Fibroblast of mammary gland (primary cell): ENCODE results near the gene SLC22A23.
"Not testable (repeated sequence)": the region's sequence is repeated elsewhere in the genome, so short reads cannot be mapped to it uniquely, and the experiment has no call there.

Source experiments
- DNase-seq: peaks from one replicate; pipeline ENCODE4 v3.0.0-alpha.2; 2010; ENCODE audit warnings: low read depth
- H3K4me3 ChIP-seq: 2 replicates; pipeline ENCODE4 v1.5.1; 2011; ENCODE audit warnings: low read depth, mild to moderate bottlenecking, low read length, moderate library complexity; ENCODE audit not compliant: control insufficient read depth
- TF ChIP-seq, protein P1 (sequence below): conservative IDR thresholded peaks from 2 replicates; pipeline ENCODE4 v1.5.1; 2011; ENCODE audit warnings: low read depth, low read length, inconsistent platforms; ENCODE audit not compliant: control insufficient read depth, insufficient read depth

Gene SLC22A23

DNA sequence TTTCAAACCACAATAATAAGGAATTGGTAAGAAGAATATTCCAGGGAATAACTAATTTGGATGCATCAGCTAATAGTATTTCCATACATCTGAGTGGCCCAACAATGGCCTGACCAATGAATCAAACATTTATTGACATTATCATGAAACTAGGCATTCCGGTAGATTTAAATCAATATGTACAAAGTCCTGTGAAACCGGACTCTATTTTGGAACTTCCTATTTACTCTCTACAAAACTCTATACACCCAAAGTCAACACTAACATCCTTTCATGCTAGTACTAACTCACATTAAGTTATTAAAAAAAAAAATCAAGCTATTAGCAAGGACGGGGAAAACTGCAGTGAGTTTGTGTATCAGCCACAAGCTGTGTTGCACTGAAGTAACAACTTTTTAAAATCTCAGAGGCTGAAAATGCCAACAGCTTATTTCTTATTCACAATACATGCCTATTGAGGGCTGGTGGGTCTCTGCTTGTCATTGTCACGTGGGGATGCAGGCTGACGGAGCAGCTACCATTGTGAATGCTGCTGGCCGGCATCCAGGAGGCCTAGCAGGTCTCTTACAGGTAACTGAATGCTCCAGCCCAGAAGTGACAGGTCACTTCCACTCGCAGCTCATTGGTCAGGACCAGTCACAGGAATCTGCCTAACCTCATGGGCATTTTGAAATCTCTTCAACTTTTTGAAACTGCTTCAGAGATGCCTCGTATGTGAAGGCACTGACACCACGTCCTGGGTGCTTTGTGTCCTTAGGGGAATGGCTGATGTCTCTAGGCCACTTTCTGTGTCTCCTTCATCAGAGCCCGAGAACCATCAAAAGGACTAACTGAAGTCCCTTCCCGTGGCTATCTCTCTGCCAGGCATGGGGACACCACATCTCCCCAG, 76.3 kb downstream of the SLC22A23 start:
- DNase-seq, result no peak
- H3K4me3 ChIP-seq, result no peak overlapping the region
- TF ChIP-seq, protein P1, sequence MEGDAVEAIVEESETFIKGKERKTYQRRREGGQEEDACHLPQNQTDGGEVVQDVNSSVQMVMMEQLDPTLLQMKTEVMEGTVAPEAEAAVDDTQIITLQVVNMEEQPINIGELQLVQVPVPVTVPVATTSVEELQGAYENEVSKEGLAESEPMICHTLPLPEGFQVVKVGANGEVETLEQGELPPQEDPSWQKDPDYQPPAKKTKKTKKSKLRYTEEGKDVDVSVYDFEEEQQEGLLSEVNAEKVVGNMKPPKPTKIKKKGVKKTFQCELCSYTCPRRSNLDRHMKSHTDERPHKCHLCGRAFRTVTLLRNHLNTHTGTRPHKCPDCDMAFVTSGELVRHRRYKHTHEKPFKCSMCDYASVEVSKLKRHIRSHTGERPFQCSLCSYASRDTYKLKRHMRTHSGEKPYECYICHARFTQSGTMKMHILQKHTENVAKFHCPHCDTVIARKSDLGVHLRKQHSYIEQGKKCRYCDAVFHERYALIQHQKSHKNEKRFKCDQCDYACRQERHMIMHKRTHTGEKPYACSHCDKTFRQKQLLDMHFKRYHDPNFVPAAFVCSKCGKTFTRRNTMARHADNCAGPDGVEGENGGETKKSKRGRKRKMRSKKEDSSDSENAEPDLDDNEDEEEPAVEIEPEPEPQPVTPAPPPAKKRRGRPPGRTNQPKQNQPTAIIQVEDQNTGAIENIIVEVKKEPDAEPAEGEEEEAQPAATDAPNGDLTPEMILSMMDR, result no peak

DNA sequence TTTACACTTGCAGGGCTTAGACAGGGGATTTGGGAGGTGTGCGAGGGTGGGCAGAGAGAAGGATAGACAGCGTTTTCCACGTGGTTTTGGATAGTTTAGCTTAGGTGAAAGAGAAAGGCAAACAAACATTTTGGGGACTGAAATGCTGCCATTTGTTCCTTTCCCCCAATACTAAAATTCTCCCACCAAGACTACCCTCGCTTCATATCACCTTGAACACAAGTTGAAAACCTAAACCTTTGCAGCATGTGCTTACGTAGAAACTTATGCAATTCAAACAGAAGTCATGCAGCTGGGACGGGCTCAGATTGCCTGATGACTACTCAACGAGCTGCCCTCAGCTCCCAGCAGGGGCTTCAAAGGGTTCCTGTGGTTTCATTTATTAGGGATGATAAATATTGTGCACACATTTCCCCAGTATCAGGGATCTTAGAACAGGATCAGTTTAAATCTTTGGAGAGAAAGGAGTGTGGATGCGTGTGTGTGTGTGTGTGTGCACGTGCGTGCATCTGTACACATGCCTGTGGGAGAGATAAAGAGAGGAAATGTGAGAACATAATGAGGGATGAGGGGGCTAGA, 77.3 kb downstream of the SLC22A23 start:
- no peak overlapping the region for H3K4me3 ChIP-seq
- TF ChIP-seq, protein P1, result no peak
- no peak for DNase-seq

DNA sequence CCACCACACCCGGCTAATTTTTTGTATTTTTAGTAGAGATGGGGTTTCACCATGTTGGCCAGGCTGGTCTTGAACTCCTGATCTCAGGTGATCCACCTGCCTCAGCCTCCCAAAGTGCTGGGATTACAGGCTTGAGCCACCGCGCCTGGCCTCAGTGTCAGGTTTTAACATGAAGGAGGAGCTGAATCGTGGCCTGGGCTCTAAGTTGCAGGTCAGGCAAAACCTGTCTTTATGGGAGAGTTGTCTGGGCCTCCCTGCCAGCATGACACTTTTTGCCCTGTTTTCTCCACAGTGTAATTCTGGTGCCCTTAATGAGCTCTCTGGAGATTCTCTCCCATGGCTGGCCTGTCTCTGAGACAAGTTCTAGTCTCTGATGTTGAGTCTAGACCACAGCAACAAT, 78.0 kb downstream of the SLC22A23 start:
- not testable (repeated sequence) for H3K4me3 ChIP-seq, DNase-seq

DNA sequence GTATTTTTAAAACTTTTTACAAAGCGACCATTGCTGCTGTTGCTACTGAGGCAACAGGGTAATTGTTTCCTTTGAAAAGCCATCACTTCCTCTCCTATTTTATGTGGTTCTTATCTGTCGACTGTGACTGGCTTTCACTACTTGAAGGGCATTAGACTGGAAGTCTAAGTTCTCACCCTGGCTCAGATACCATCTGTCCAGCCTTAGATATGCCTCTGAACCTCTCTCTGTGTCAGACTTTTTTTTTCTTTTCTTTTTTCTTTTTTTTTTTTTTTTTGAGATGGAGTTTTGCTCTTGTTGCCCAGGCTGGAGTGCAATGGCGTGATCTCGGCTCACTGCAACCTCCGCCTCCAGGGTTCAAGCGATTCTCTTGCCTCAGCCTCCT, 78.5 kb downstream of the SLC22A23 start:
- H3K4me3 ChIP-seq, DNase-seq: not testable (repeated sequence)

DNA sequence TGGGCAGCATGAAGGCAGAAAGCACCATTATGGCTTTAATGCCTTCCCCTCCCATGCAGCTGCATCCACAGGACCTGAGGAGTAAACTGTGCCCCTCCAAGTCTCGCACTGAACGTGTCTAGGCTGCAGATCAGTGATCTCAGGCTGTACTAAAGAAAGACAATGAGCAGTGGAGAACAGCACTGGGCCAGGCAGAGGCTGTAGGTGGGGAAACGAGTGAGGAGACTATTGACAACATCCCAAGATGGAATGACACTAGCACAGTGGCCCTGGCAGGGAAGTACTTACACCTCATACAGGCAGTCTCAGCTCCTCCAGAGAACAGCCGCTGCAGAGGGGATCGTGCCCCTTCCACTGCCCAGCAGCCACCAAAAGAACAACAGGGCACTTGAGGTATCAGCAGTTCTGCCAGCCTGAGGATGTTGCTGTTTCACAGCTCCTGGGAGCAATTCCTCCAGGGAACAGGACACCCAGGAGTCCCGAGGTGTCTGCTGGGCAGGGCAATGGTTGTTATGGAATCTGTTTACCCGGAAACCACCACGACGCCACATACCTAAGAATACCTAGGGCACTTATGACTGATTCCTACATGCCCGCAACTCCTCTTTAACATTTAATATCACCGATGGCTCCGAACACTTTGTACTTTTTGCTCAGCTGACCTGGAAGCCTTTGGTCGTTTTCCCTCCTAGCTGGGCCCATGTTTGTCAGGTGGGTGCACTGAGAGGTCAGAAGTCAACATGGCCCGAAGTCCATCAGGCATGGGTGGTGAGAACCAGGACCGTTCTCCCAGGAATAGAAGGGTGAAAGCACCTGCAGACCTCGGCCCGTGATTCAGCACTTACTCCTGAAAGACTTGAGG, 79.1 kb downstream of the SLC22A23 start:
- peak; percentile 63 for DNase-seq
- no peak overlapping the region for H3K4me3 ChIP-seq
- TF ChIP-seq, protein P1, result no peak

DNA sequence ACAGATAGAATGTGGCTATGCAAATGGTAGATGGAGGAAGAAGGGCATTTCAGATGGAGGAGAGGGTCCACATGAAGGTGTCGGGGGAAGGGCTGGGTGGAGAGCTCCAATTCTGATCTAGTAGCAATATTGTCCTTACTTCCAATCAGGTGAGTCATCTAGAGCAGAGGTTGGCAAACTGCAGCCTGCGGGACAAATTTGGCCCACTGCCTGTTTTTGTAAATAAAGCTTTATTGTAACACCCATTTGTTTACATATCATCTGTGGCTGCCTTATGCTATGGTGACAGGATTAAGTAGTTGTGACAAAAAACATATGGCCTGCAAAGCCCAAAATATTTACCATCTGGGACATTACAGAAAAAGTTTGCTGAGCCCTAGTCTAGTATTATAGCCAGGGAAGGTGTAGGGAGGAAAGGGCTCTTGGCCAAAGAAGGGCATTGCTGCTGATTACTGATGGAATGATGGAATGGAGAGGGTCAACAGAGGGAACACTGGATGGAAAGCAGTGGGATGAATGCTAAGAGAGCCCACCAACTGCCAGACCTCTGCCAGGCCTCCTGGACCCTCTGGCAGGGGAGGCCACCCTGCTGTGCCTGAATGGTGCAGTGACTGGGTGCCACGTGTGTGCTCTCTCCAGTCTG, 79.8 kb downstream of the SLC22A23 start:
- TF ChIP-seq, protein P1, result no peak
- H3K4me3 ChIP-seq, result no peak overlapping the region
- no peak for DNase-seq

DNA sequence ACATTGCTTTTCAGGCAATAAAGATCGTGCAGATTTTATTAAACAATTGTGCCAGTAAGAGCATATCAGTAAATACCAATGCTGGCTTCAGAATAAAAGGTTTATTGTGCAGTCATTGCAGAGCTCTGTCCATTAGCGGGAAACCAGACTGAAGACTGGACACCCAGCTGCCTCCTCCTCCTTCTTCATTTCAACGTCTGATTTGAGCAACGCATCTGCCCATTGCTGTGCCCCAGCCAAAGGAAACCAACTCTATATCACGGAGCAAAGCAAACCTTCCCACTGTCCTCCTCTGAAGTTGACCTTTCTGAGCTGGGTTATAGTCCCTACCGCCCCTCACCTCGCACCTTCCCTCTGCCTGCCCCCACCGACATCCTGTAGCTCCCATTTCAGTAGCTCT, 80.8 kb downstream of the SLC22A23 start:
- H3K4me3 ChIP-seq, result no peak overlapping the region
- DNase-seq, result no peak
- TF ChIP-seq, protein P1, result no peak
